ENCODE results near the gene CPTP. TPM values are rescaled to one million over a fixed set of nuclear protein-coding genes. Genes with fewer than 3 reads are reported as not detected.

Gene CPTP
- total and polyA plus RNA-seq, 10 of the 15 experiments (the other 5 are each of a cell fraction or from before 2014, with no cell fraction given) = 0.06 to 24.3 (median 10.0) TPM

GRCh38 chr1:1324084-1324523, 498 bp upstream of the CPTP start (continued):
- TF ChIP-seq MTA3 (IDR thresholded peaks at IDR 0.05; ENCODE audit: borderline replicate concordance, low read length) (no peak), TBL1XR1 (IDR thresholded peaks at IDR 0.05; ENCODE audit: low read depth, low read length) (no peak), SMARCA5 (IDR thresholded peaks at IDR 0.05) (0 out of 2 replicates have a peak, but pooled peaks have one; percentile 30), CBX3 (IDR thresholded peaks at IDR 0.05; ENCODE audit: borderline replicate concordance, low read depth) (no peak), CBX5 (IDR thresholded peaks at IDR 0.05; ENCODE audit: low read depth) (no peak), ZNF384 (IDR thresholded peaks at IDR 0.05; ENCODE audit: borderline replicate concordance, low read depth, low read length) (no peak), ESRRA (IDR thresholded peaks at IDR 0.05; ENCODE audit: low read length) (no peak), STAT1 (conservative IDR thresholded peaks at IDR 0.05) (no peak), SP1 (IDR thresholded peaks at IDR 0.05; ENCODE audit: low read depth, low read length) (no peak), YBX1 (IDR thresholded peaks at IDR 0.05) (no peak), ATF3 (IDR thresholded peaks at IDR 0.05; ENCODE audit: borderline replicate concordance, extremely low read depth, low read depth, low read length) (no peak), NBN (IDR thresholded peaks at IDR 0.05) (no peak), PML (IDR thresholded peaks at IDR 0.05; ENCODE audit: low read length) (no peak), MEF2B (IDR thresholded peaks at IDR 0.05; ENCODE audit: partially characterized antibody, poor library complexity, severe bottlenecking) (no peak), TCF12 (IDR thresholded peaks at IDR 0.05; ENCODE audit: low read depth, low read length) (0 out of 2 replicates have a peak, but pooled peaks have one; percentile 9), ZBTB4 (CRISPR knock-in tag; IDR thresholded peaks at IDR 0.05) (no peak), RUNX3 (IDR thresholded peaks at IDR 0.05; ENCODE audit: low read length) (no peak), KAT2A (conservative IDR thresholded peaks at IDR 0.05; ENCODE audit: control insufficient read depth, low read depth, low read length) (no peak), ZNF207 (IDR thresholded peaks at IDR 0.05; ENCODE audit: borderline replicate concordance) (0 out of 2 replicates have a peak, but pooled peaks have one; percentile 37), NFYB (IDR thresholded peaks at IDR 0.05; ENCODE audit: insufficient read depth, low read depth, low read length) (no peak), MEF2A (IDR thresholded peaks at IDR 0.05; ENCODE audit: insufficient read depth, low read depth, low read length) (no peak), NFXL1 (IDR thresholded peaks at IDR 0.05; ENCODE audit: borderline replicate concordance) (no peak), RB1 (IDR thresholded peaks at IDR 0.05; ENCODE audit: borderline replicate concordance) (0 out of 2 replicates have a peak, but pooled peaks have one; percentile 32), ZNF622 (IDR thresholded peaks at IDR 0.05) (no peak), GATAD2B (conservative IDR thresholded peaks at IDR 0.05; ENCODE audit: low read depth) (peak; percentile 26; the same call in 1 of the 2 replicates)

Data from GM12878 (cell line).